Liver (tissue), 3 donors: ENCODE results near the gene CLBA1.

Source experiments
- GABPA ChIP-seq, 2 donors: IDR thresholded peaks in 1 of 2; conservative IDR thresholded peaks in 1 of 2; 2 replicates each; pipeline ENCODE4 v1.6.1; 2016; ENCODE audit warnings: antibody characterized with exemption in 2 of 2, mild to moderate bottlenecking in 1 of 2, moderate library complexity in 1 of 2
- JUND ChIP-seq, 2 donors: IDR thresholded peaks; 2 replicates each; pipeline ENCODE4 v1.6.1; 2016; ENCODE audit warnings: antibody characterized with exemption in 2 of 2
- RXRA ChIP-seq, 2 donors: IDR thresholded peaks; 2 replicates each; pipeline ENCODE4 v1.6.1; 2017 to 2018; ENCODE audit warnings: antibody characterized with exemption in 2 of 2, mild to moderate bottlenecking in 1 of 2
- SP1 ChIP-seq: IDR thresholded peaks from 2 replicates; pipeline ENCODE4 v1.6.1; 2018; ENCODE audit warnings: antibody characterized with exemption, mild to moderate bottlenecking
- YY1 ChIP-seq: IDR thresholded peaks from 2 replicates; pipeline ENCODE4 v1.6.1; 2016; ENCODE audit warnings: antibody characterized with exemption, mild to moderate bottlenecking
- TF ChIP-seq, protein P1 (sequence below): IDR thresholded peaks from 2 replicates; pipeline ENCODE4 v1.6.1; 2016; ENCODE audit warnings: antibody characterized with exemption
- TF ChIP-seq, protein P2 (sequence below): fragments of 150-350 bp; IDR thresholded peaks from 2 replicates; pipeline ENCODE4 v1.5.1; 2017; ENCODE audit warnings: improper control_type of control experiment, low read depth, low read length; ENCODE audit not compliant: missing input control
- TF ChIP-seq, protein P3 (sequence below): IDR thresholded peaks from 2 replicates; pipeline ENCODE4 v1.6.1; 2016; ENCODE audit warnings: antibody characterized with exemption
- donor health status: healthy.
- donor health status: healthy.

DNA sequence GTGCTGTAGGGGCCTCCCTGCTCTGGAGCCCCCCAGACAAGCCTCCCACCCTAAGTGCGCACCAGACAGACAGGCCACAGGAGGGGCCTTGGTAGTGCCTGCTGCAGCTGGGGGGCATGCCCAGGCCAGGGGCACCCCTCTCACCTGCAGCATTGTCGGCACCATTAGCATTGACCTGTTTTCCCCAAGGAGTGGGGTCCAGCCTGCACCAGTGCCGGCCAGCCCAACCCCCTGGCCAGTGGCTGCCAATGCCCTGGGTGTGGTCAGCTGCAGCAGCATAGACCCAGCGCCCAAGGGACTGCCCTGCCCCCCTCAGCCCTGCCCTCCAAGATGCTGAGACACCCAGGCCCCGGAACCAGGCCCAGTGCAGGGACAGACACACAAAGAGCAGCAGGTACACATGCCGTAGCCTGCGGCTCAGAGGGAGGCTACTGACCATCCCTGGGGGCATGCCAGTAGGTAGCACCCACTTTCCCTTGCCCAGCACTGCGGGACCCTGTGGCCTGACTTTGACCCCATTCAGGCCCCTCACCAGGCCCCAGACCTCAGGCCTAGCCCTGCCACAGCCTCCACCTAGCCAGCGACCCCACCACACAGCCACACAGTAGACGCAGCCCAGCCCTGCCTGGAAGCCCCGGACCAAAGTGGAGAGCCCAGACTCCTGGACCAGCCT lies 8.4 kb upstream of the CLBA1 start:
- TF ChIP-seq, protein P1, sequence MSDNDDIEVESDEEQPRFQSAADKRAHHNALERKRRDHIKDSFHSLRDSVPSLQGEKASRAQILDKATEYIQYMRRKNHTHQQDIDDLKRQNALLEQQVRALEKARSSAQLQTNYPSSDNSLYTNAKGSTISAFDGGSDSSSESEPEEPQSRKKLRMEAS: no peak
- TF ChIP-seq, protein P2, sequence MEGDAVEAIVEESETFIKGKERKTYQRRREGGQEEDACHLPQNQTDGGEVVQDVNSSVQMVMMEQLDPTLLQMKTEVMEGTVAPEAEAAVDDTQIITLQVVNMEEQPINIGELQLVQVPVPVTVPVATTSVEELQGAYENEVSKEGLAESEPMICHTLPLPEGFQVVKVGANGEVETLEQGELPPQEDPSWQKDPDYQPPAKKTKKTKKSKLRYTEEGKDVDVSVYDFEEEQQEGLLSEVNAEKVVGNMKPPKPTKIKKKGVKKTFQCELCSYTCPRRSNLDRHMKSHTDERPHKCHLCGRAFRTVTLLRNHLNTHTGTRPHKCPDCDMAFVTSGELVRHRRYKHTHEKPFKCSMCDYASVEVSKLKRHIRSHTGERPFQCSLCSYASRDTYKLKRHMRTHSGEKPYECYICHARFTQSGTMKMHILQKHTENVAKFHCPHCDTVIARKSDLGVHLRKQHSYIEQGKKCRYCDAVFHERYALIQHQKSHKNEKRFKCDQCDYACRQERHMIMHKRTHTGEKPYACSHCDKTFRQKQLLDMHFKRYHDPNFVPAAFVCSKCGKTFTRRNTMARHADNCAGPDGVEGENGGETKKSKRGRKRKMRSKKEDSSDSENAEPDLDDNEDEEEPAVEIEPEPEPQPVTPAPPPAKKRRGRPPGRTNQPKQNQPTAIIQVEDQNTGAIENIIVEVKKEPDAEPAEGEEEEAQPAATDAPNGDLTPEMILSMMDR: no peak
- TF ChIP-seq YY1: no peak
- TF ChIP-seq JUND (IDR thresholded peaks at IDR 0.05): no peak
- TF ChIP-seq SP1: no peak
- no peak for TF ChIP-seq GABPA (IDR thresholded peaks at IDR 0.05 in 1 of 2, conservative IDR thresholded peaks at IDR 0.05 in 1 of 2)
- TF ChIP-seq RXRA (IDR thresholded peaks at IDR 0.05): no peak
- TF ChIP-seq, protein P3, sequence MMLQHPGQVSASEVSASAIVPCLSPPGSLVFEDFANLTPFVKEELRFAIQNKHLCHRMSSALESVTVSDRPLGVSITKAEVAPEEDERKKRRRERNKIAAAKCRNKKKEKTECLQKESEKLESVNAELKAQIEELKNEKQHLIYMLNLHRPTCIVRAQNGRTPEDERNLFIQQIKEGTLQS: no peak
